SKM-1 (cell line): ENCODE measurements around the gene SLC35G3.
"Not testable (repeated sequence)": the region's sequence is repeated elsewhere in the genome, so short reads cannot be mapped to it uniquely, and the experiment has no call there.

ENCODE experiments used
- DNase-seq: peaks from one replicate; lab custom pipeline; 2025; ENCODE audit not compliant: unreplicated experiment; lab: John Stamatoyannopoulos, UW

Gene SLC35G3

GRCh38 chr17:35194001-35194400 is at the start of gene SLC35G3:
SLC35G3 (minus strand) TSS chr17:35194393; CDS start chr17:35194307, 86 bp downstream.
- DNase-seq: not testable (repeated sequence)

- no peak for DNase-seq
Observed at GRCh38 chr17:35243561-35244340, 49.6 kb upstream of the SLC35G3 start.

GRCh38 chr17:35242805-35243560 is 48.8 kb upstream of the SLC35G3 start, which contains the start of gene SLFN5:
SLFN5 (plus strand) TSS chr17:35243072; CDS start chr17:35258691, 15,619 bp downstream.
- peak; percentile 60 for DNase-seq

GRCh38 chr17:35242158-35242804 is 48.1 kb upstream of the SLC35G3 start:
- peak; percentile 60 for DNase-seq

GRCh38 chr17:35241520-35241919 is 47.3 kb upstream of the SLC35G3 start:
- no peak for DNase-seq

- no peak for DNase-seq
Observed at GRCh38 chr17:35240861-35241260, 46.7 kb upstream of the SLC35G3 start.

- DNase-seq: no peak
Observed at GRCh38 chr17:35239823-35240222, 45.6 kb upstream of the SLC35G3 start.

GRCh38 chr17:35238821-35239220 is 44.6 kb upstream of the SLC35G3 start:
- DNase-seq: no peak

GRCh38 chr17:35236821-35237220 is 42.6 kb upstream of the SLC35G3 start:
- no peak for DNase-seq

GRCh38 chr17:35235917-35236316 is 41.7 kb upstream of the SLC35G3 start:
- no peak for DNase-seq

- DNase-seq: no peak
Observed at GRCh38 chr17:35235289-35235688, 41.1 kb upstream of the SLC35G3 start.

GRCh38 chr17:35234315-35234714 is 40.1 kb upstream of the SLC35G3 start:
- not testable (repeated sequence) for DNase-seq

GRCh38 chr17:35229638-35230037 is 35.4 kb upstream of the SLC35G3 start:
- no peak for DNase-seq

GRCh38 chr17:35227546-35227945 is 33.4 kb upstream of the SLC35G3 start:
- no peak for DNase-seq

GRCh38 chr17:35224436-35224835 is 30.2 kb upstream of the SLC35G3 start:
- no peak for DNase-seq

GRCh38 chr17:35222452-35222851 is 28.3 kb upstream of the SLC35G3 start:
- DNase-seq: no peak

- no peak for DNase-seq
Observed at GRCh38 chr17:35218915-35219314, 24.7 kb upstream of the SLC35G3 start.

- no peak for DNase-seq
Observed at GRCh38 chr17:35217107-35217506, 22.9 kb upstream of the SLC35G3 start.

GRCh38 chr17:35214631-35215273 is 20.6 kb upstream of the SLC35G3 start:
- DNase-seq: no peak

GRCh38 chr17:35214192-35214591 is 20.0 kb upstream of the SLC35G3 start:
- DNase-seq: no peak

GRCh38 chr17:35213412-35213940 is 19.3 kb upstream of the SLC35G3 start:
- no peak for DNase-seq
